GM23338 (cell line): Measurements from ENCODE around the gene VWA5A. TPM values are rescaled to one million over a fixed set of nuclear protein-coding genes. Genes with fewer than 3 reads are reported as not detected.

Source experiments
- ATAC-seq: fragments of 200-7000 bp; cut with Tn5 transposase; 3 replicates; pipeline ENCODE4 v1.9.1; 2020
- DNase-seq: peaks from one replicate; pipeline ENCODE4 v3.0.0-alpha.2; 2015; ENCODE audit warnings: low spot score
- H2AFZ ChIP-seq: fragments of 200-600 bp; sonication (generic); 2 replicates; pipeline ENCODE4 v1.8.0; 2016; ENCODE audit warnings: antibody characterized with exemption, mild to moderate bottlenecking, moderate library complexity
- H3F3A ChIP-seq: fragments of 200-600 bp; sonication (generic); replicated peaks from 2 replicates; pipeline ENCODE4 v1.8.0; 2017; ENCODE audit warnings: antibody characterized with exemption, mixed run types, low read depth
- H3K27ac ChIP-seq: fragments of 200-600 bp; sonication (generic); 2 replicates; pipeline ENCODE4 v1.6.1; 2016; ENCODE audit warnings: low read depth
- H3K27me3 ChIP-seq: fragments of 200-600 bp; sonication (generic); 2 replicates; pipeline ENCODE4 v1.8.0; 2016; ENCODE audit warnings: mild to moderate bottlenecking, mixed run types, moderate library complexity; ENCODE audit not compliant: insufficient read depth
- H3K36me3 ChIP-seq: fragments of 200-600 bp; sonication (generic); 2 replicates; pipeline ENCODE4 v1.8.0; 2016; ENCODE audit warnings: mild to moderate bottlenecking; ENCODE audit not compliant: insufficient read depth
- H3K4me1 ChIP-seq: fragments of 200-600 bp; sonication (generic); 2 replicates; pipeline ENCODE4 v1.8.0; 2016; ENCODE audit warnings: mild to moderate bottlenecking, moderate library complexity; ENCODE audit not compliant: insufficient read depth
- H3K4me2 ChIP-seq: fragments of 200-600 bp; sonication (generic); 2 replicates; pipeline ENCODE4 v1.7.1; 2017; ENCODE audit warnings: mixed run types
- H3K4me3 ChIP-seq: fragments of 200-600 bp; sonication (generic); 2 replicates; pipeline ENCODE4 v1.6.1; 2016; ENCODE audit warnings: mixed run types
- H3K79me2 ChIP-seq: fragments of 200-600 bp; sonication (generic); replicated peaks from 2 replicates; pipeline ENCODE4 v1.8.0; 2017; ENCODE audit warnings: mild to moderate bottlenecking; ENCODE audit not compliant: insufficient read depth
- H3K9me2 ChIP-seq: fragments of 200-600 bp; sonication (generic); 2 replicates; pipeline ENCODE4 v1.8.0; 2017; ENCODE audit not compliant: insufficient read depth
- H4K20me1 ChIP-seq: fragments of 200-600 bp; sonication (generic); replicated peaks from 2 replicates; pipeline ENCODE4 v1.8.0; 2017; ENCODE audit warnings: mild to moderate bottlenecking; ENCODE audit not compliant: insufficient read depth
- H3K27ac Mint-ChIP-seq: 2 replicates; pipeline ENCODE4 v1.8.0; 2020; ENCODE audit warnings: inconsistent platforms, mild to moderate bottlenecking, moderate library complexity, mixed read lengths
- H3K27me3 Mint-ChIP-seq: 3 replicates; pipeline ENCODE4 v1.8.0; 2022; ENCODE audit warnings: low read depth, mild to moderate bottlenecking, moderate library complexity, mixed read lengths, inconsistent platforms; ENCODE audit not compliant: insufficient read depth, poor library complexity
- H3K36me3 Mint-ChIP-seq: 3 replicates; pipeline ENCODE4 v1.8.0; 2021; ENCODE audit warnings: low read depth, mild to moderate bottlenecking, inconsistent platforms, moderate library complexity, mixed read lengths
- H3K4me1 Mint-ChIP-seq: 3 replicates; pipeline ENCODE4 v1.8.0; 2020; ENCODE audit warnings: mild to moderate bottlenecking, inconsistent platforms, mixed read lengths
- H3K4me3 Mint-ChIP-seq: 3 replicates; pipeline ENCODE4 v1.8.0; 2021; ENCODE audit warnings: moderate library complexity, mild to moderate bottlenecking, inconsistent platforms, mixed read lengths
- H3K9me3 Mint-ChIP-seq: 3 replicates; pipeline ENCODE4 v1.8.0; 2020; ENCODE audit warnings: moderate library complexity, mild to moderate bottlenecking, inconsistent platforms, mixed read lengths
- CREB1 ChIP-seq: fragments of 250-450 bp; sonication (Bioruptor Pico); IDR thresholded peaks from 2 replicates; pipeline ENCODE4 v1.5.0; 2020; ENCODE audit warnings: low read depth, mild to moderate bottlenecking, moderate library complexity
- EZH2 ChIP-seq: fragments of 200-600 bp; sonication (generic); IDR thresholded peaks from one replicate; pipeline ENCODE4 v1.8.0; 2017; ENCODE audit warnings: antibody characterized with exemption, mild to moderate bottlenecking, low read depth; ENCODE audit not compliant: unreplicated experiment
- EZH2phosphoT487 ChIP-seq: fragments of 200-600 bp; sonication (generic); IDR thresholded peaks from one replicate; pipeline ENCODE4 v1.8.1; 2018; ENCODE audit warnings: antibody characterized with exemption; ENCODE audit not compliant: unreplicated experiment
- JUNB ChIP-seq: IDR thresholded peaks from one replicate; pipeline ENCODE4 v1.6.1; 2016; ENCODE audit warnings: antibody characterized with exemption; ENCODE audit not compliant: unreplicated experiment
- NANOG ChIP-seq: IDR thresholded peaks from 2 replicates; pipeline ENCODE4 v1.6.1; 2016; ENCODE audit warnings: antibody characterized with exemption, borderline replicate concordance
- POLR2AphosphoS5 ChIP-seq: IDR thresholded peaks from 2 replicates; pipeline ENCODE4 v1.6.1; 2016; ENCODE audit warnings: antibody characterized with exemption, low read depth
- STAT1 ChIP-seq: IDR thresholded peaks from one replicate; pipeline ENCODE4 v1.6.1; 2016; ENCODE audit warnings: antibody characterized with exemption; ENCODE audit not compliant: unreplicated experiment
- ZNF114 ChIP-seq: fragments of 250-450 bp; sonication (Bioruptor Pico); IDR thresholded peaks from 2 replicates; pipeline ENCODE4 v1.5.0; 2020; ENCODE audit warnings: mild to moderate bottlenecking, moderate library complexity
- ZNF331 ChIP-seq: fragments of 250-450 bp; sonication (Bioruptor Pico); IDR thresholded peaks from 2 replicates; pipeline ENCODE4 v1.5.0; 2020; ENCODE audit warnings: low read depth, mild to moderate bottlenecking, moderate library complexity
- polyA plus RNA-seq: library from polyadenylated mRNA; unstranded; fragments of >200 nt; fragmentation: Nextera tagmentation; extraction: Ambion mirVana; gene quantifications from 2 replicates; pipeline ENCODE4 v1.2.1, GENCODE V29; 2016
- total RNA-seq: library from RNA; depleted of rRNA; stranded (reverse); fragments of >200 nt; shearing (Covaris generic); gene quantifications from 2 replicates; pipeline ENCODE4 v1.2.3, GENCODE V29; 2014
- TF ChIP-seq, protein P1 (sequence below): IDR thresholded peaks from 2 replicates; pipeline ENCODE4 v1.6.1; 2016; ENCODE audit warnings: antibody characterized with exemption
- TF ChIP-seq, protein P2 (sequence below): fragments of 250-450 bp; sonication (Bioruptor Pico); IDR thresholded peaks from 2 replicates; pipeline ENCODE4 v1.5.0; 2020; ENCODE audit warnings: mild to moderate bottlenecking, moderate library complexity
- TF ChIP-seq, protein P3 (sequence below): IDR thresholded peaks from one replicate; pipeline ENCODE4 v1.6.1; 2018; ENCODE audit warnings: antibody characterized with exemption; ENCODE audit not compliant: unreplicated experiment
- TF ChIP-seq, protein P4 (sequence below), 2 experiments: fragments of 200-600 bp in 1 of 2; sonication (generic) in 1 of 2; conservative IDR thresholded peaks; 2 replicates each; pipeline versions ENCODE4 v1.5.1 to v1.6.1; 2016 to 2017; ENCODE audit warnings: antibody characterized with exemption in 2 of 2, low read depth in 2 of 2, mild to moderate bottlenecking in 2 of 2, moderate library complexity in 1 of 2

The VWA5A gene
- total and polyA plus RNA-seq, 2 experiments from 2014 or later = 10.0 to 13.5 TPM

DNA sequence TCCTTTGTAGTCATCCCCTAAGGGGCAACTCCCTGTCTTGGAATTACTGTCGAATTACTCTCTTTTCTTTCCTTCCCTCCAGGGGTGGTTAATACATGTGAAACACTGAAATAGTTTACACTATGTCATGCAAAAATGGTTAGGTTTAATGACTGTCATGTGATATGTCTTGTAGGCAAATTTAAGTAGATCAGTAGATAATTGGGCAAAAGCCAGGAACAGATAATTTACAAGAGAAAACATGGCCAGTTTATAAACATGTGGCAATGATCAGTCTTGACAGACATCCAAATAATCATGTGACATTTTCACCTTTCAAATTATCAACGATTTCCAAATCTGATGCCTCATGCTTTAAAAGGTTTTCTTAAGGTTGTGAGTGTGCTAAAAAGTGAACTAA, 3.9 kb downstream of the VWA5A start (continued):
- TF ChIP-seq, protein P1, sequence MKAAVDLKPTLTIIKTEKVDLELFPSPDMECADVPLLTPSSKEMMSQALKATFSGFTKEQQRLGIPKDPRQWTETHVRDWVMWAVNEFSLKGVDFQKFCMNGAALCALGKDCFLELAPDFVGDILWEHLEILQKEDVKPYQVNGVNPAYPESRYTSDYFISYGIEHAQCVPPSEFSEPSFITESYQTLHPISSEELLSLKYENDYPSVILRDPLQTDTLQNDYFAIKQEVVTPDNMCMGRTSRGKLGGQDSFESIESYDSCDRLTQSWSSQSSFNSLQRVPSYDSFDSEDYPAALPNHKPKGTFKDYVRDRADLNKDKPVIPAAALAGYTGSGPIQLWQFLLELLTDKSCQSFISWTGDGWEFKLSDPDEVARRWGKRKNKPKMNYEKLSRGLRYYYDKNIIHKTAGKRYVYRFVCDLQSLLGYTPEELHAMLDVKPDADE = no peak
- TF ChIP-seq ZNF114 (CRISPR knock-in tag) (no peak), POLR2AphosphoS5 (no peak), JUNB (no peak), STAT1 (no peak)

DNA sequence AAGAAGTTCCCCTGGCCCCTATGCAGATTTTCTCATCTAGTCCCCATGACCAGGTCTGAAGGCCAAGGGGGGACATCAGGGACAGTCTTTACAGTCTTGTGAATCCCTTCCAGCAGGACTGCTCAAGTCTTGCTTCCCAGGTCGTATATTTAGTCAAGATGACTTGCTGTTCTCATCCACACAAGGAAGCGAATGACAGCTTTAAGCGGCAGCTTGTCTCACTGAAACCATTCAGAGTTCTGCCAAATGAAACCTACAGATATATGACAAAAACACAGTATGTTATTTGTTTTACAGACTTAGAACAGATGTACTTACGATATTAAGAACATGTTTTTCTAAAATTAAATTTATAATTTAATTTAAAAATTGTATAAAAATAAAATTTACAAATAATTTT, 5.6 kb downstream of the VWA5A start:
- H3F3A ChIP-seq = no peaks in the 10 kb centered on the region
- H3K27ac ChIP-seq = no peak overlapping the region
- H3K9me2 ChIP-seq = no peaks in the 10 kb centered on the region
- H3K4me1 Mint-ChIP-seq = peaks cover 7% of the 10 kb centered on the region; the same call in 2 of the 3 replicates
- H2AFZ ChIP-seq = no peak overlapping the region
- H3K27me3 ChIP-seq = no peaks in the 10 kb centered on the region
- ATAC-seq (no peak), DNase-seq (no peak)
- peaks cover 62% of the 10 kb centered on the region for H3K36me3 Mint-ChIP-seq
- no peak overlapping the region for H3K27ac Mint-ChIP-seq
- peaks cover 7% of the 10 kb centered on the region; the same call in 1 of the 2 replicates for H3K4me1 ChIP-seq
- H4K20me1 ChIP-seq = no peaks in the 10 kb centered on the region
- peaks cover 7% of the 10 kb centered on the region; the same call in 1 of the 2 replicates for H3K36me3 ChIP-seq
- H3K79me2 ChIP-seq = no peaks in the 10 kb centered on the region
- no peaks in the 10 kb centered on the region for H3K9me3 Mint-ChIP-seq
- H3K27me3 Mint-ChIP-seq = peaks cover 5% of the 10 kb centered on the region
- no peak overlapping the region for H3K4me3 ChIP-seq
- no peak overlapping the region for H3K4me3 Mint-ChIP-seq
- no peak overlapping the region for H3K4me2 ChIP-seq
- no peak for TF ChIP-seq CREB1 (CRISPR knock-in tag)
- TF ChIP-seq, protein P2, sequence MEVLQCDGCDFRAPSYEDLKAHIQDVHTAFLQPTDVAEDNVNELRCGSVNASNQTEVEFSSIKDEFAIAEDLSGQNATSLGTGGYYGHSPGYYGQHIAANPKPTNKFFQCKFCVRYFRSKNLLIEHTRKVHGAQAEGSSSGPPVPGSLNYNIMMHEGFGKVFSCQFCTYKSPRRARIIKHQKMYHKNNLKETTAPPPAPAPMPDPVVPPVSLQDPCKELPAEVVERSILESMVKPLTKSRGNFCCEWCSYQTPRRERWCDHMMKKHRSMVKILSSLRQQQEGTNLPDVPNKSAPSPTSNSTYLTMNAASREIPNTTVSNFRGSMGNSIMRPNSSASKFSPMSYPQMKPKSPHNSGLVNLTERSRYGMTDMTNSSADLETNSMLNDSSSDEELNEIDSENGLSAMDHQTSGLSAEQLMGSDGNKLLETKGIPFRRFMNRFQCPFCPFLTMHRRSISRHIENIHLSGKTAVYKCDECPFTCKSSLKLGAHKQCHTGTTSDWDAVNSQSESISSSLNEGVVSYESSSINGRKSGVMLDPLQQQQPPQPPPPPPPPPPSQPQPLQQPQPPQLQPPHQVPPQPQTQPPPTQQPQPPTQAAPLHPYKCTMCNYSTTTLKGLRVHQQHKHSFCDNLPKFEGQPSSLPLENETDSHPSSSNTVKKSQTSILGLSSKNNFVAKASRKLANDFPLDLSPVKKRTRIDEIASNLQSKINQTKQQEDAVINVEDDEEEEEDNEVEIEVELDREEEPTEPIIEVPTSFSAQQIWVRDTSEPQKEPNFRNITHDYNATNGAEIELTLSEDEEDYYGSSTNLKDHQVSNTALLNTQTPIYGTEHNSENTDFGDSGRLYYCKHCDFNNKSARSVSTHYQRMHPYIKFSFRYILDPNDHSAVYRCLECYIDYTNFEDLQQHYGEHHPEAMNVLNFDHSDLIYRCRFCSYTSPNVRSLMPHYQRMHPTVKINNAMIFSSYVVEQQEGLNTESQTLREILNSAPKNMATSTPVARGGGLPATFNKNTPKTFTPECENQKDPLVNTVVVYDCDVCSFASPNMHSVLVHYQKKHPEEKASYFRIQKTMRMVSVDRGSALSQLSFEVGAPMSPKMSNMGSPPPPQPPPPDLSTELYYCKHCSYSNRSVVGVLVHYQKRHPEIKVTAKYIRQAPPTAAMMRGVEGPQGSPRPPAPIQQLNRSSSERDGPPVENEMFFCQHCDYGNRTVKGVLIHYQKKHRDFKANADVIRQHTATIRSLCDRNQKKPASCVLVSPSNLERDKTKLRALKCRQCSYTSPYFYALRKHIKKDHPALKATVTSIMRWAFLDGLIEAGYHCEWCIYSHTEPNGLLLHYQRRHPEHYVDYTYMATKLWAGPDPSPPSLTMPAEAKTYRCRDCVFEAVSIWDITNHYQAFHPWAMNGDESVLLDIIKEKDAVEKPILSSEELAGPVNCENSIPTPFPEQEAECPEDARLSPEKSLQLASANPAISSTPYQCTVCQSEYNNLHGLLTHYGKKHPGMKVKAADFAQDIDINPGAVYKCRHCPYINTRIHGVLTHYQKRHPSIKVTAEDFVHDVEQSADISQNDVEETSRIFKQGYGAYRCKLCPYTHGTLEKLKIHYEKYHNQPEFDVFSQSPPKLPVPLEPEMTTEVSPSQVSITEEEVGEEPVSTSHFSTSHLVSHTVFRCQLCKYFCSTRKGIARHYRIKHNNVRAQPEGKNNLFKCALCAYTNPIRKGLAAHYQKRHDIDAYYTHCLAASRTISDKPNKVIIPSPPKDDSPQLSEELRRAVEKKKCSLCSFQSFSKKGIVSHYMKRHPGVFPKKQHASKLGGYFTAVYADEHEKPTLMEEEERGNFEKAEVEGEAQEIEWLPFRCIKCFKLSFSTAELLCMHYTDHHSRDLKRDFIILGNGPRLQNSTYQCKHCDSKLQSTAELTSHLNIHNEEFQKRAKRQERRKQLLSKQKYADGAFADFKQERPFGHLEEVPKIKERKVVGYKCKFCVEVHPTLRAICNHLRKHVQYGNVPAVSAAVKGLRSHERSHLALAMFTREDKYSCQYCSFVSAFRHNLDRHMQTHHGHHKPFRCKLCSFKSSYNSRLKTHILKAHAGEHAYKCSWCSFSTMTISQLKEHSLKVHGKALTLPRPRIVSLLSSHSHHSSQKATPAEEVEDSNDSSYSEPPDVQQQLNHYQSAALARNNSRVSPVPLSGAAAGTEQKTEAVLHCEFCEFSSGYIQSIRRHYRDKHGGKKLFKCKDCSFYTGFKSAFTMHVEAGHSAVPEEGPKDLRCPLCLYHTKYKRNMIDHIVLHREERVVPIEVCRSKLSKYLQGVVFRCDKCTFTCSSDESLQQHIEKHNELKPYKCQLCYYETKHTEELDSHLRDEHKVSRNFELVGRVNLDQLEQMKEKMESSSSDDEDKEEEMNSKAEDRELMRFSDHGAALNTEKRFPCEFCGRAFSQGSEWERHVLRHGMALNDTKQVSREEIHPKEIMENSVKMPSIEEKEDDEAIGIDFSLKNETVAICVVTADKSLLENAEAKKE = no peak
- TF ChIP-seq JUNB = no peak
- TF ChIP-seq, protein P3, sequence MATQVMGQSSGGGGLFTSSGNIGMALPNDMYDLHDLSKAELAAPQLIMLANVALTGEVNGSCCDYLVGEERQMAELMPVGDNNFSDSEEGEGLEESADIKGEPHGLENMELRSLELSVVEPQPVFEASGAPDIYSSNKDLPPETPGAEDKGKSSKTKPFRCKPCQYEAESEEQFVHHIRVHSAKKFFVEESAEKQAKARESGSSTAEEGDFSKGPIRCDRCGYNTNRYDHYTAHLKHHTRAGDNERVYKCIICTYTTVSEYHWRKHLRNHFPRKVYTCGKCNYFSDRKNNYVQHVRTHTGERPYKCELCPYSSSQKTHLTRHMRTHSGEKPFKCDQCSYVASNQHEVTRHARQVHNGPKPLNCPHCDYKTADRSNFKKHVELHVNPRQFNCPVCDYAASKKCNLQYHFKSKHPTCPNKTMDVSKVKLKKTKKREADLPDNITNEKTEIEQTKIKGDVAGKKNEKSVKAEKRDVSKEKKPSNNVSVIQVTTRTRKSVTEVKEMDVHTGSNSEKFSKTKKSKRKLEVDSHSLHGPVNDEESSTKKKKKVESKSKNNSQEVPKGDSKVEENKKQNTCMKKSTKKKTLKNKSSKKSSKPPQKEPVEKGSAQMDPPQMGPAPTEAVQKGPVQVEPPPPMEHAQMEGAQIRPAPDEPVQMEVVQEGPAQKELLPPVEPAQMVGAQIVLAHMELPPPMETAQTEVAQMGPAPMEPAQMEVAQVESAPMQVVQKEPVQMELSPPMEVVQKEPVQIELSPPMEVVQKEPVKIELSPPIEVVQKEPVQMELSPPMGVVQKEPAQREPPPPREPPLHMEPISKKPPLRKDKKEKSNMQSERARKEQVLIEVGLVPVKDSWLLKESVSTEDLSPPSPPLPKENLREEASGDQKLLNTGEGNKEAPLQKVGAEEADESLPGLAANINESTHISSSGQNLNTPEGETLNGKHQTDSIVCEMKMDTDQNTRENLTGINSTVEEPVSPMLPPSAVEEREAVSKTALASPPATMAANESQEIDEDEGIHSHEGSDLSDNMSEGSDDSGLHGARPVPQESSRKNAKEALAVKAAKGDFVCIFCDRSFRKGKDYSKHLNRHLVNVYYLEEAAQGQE = no peak
- TF ChIP-seq STAT1 = no peak
- TF ChIP-seq ZNF114 (CRISPR knock-in tag) = no peak
- no peak for TF ChIP-seq POLR2AphosphoS5
- no peak for TF ChIP-seq ZNF331 (CRISPR knock-in tag)
- TF ChIP-seq NANOG = no peak
- TF ChIP-seq, protein P4, sequence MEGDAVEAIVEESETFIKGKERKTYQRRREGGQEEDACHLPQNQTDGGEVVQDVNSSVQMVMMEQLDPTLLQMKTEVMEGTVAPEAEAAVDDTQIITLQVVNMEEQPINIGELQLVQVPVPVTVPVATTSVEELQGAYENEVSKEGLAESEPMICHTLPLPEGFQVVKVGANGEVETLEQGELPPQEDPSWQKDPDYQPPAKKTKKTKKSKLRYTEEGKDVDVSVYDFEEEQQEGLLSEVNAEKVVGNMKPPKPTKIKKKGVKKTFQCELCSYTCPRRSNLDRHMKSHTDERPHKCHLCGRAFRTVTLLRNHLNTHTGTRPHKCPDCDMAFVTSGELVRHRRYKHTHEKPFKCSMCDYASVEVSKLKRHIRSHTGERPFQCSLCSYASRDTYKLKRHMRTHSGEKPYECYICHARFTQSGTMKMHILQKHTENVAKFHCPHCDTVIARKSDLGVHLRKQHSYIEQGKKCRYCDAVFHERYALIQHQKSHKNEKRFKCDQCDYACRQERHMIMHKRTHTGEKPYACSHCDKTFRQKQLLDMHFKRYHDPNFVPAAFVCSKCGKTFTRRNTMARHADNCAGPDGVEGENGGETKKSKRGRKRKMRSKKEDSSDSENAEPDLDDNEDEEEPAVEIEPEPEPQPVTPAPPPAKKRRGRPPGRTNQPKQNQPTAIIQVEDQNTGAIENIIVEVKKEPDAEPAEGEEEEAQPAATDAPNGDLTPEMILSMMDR (conservative IDR thresholded peaks at IDR 0.05; ENCODE audit: low read depth in 2 of 2) = no peak
- no peak for TF ChIP-seq EZH2phosphoT487
- TF ChIP-seq EZH2 = no peak
